ENCODE measurements around the gene IRAK4.

GRCh38 chr12:43797561-43798217 lies 38.9 kb downstream of the IRAK4 start:
- TF ChIP-seq CTCF (conservative IDR thresholded peaks at IDR 0.05 in 1 of 2, IDR thresholded peaks at IDR 0.05 in 1 of 2; ENCODE audit: low read depth in 1 of 2, low read length in 2 of 2) (no peak), EZH2 (IDR thresholded peaks at IDR 0.05; ENCODE audit: low read length, missing control alignments) (no peak)

Data from fibroblast of lung (primary cell).